ENCODE measurements around the gene HHEX.
A peak's percentile ranks its signal among the peaks of the same experiment; 100 is the strongest.

Gene HHEX

GRCh38 chr10:92693534-92693893 is 3.8 kb downstream of the HHEX start:
- DNase-seq (ENCODE audit: low spot score), result no peak

DNA sequence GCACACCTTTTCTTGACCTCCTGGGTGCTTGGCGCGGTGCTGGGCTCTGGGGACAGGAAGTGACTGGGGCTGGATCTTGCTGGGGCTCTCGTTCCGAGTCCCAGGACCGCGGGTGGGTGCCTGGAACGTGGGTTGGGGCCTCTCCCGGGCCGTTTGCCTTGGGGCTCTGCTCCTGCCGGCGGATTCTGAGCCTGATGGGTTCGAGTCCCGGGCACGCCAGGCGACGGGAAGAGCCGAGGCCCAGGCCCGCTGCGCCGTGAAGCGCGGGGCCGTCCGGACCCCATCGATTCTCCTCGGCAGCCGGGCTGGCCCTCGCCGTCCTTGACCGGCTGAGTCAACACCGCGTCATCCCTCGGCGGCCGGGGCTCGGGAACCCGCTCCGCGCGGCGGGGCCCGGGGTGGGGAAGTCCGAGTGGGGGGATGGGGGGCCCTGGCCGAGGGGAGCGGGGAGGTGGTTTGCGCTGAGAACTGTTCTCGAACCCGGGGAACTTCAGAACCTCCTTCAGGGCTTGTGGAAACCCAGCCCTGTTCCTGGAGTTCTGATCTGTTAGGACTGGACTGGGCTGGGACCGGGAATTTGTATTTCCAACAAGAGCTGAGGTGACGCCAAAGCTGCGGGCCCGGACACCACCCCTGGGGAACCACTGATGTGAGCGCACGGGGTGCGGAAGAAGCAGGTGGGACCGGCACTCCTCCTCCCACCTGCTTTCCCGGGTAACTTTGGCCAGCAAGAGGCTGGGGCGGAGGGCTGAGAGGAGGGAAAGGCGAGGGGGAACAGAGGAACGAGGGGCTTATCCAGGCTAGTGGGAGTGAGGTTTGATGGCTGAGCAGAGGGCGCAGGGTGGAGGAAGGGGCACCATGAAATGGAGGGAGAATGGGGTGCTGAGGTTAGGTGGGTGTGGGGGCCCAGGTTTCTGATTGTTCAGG is 6.2 kb downstream of the HHEX start:
- no peak for DNase-seq (ENCODE audit: low spot score)

DNA sequence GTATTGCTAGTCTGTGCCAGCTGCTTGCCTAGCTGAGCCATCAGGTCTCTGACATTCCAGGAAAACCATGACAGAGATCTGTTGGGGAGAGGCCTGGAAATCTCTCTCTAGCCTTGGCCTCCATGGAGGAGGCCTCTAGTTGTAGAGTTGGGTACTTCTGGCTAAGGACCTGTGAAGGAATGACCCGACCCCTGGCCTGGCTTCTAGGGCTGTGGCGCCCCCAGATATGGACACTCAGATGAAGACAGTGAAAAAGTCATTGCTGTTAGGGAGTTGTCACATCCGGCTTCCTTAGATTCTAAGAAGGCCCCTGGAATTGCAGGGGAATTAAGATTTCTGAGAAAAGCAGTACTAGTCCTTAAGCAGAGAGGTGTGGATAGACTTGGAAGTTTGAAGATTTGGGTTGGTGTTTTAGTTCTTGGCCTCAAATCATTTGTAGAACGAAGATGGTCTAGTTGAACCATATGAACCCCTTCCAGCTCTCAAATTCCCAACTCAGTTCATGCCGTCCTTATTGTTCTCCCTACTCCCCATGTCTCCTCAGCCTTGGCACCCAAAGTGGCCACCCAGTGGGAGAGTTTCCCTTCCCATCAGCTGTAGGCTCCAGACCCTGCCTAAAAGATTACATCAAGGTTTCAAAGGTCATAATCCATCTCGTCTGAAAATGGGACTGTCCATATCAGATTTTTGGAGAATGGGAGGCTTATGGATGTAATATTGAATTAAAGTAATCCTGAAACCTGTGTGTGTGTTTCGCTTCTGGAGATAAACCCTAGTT is 7.0 kb downstream of the HHEX start:
- no peak for DNase-seq (ENCODE audit: low spot score)

DNA sequence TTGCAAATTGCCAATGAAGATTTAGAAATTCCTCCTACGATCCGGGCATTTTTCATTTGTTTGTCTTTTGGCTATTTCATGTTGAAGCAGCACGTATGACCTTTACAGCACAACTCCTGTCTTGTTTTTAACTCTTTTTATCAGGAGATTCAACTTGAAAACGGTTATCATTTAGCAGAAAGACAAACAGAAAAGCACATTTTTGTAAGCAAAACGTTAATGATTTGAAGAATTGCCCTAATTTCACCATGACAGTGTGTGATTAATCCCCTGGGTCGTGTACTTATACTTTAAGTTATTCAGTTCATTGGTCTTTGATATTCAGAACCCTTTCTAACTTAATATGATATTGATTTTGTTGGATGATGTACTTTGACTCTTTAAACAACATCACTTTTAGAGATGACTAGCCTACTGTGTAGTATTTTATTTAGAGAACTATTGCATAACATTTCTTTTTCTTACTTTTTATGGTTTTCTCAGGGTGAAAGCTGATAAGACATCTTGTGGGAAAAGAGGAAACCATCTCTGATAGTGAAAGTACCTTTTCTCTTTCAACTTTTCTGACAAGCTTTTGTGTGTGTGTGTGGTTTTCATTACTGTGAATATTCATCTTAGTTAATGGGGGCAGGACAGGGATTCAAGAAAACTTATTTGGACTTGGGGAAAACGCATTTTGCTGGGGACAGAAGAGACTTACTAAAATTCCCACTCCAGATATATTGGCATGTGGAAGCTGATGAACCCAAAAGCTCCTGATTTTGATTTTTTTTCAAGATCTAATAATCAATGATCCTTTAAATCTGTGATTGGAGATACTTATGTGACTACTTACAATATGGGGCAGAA is 8.1 kb downstream of the HHEX start:
- DNase-seq (ENCODE audit: low spot score), result no peak

DNA sequence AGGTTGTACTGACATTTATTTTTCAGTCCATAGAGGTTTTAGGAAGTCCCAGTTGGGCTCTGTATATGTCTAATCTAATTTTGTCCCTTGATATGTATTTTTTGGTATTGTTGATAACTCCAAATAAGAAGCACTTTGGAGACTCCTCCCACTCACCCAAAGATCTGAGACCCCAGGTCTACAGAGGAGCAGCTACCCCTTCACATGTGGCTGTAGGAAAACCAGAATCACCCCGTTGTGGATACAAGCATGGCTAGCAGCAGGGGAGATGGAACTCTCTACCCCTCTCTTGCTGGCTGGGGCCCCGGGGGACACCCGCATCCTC is 9.4 kb downstream of the HHEX start:
- no peak for DNase-seq (ENCODE audit: low spot score)

DNA sequence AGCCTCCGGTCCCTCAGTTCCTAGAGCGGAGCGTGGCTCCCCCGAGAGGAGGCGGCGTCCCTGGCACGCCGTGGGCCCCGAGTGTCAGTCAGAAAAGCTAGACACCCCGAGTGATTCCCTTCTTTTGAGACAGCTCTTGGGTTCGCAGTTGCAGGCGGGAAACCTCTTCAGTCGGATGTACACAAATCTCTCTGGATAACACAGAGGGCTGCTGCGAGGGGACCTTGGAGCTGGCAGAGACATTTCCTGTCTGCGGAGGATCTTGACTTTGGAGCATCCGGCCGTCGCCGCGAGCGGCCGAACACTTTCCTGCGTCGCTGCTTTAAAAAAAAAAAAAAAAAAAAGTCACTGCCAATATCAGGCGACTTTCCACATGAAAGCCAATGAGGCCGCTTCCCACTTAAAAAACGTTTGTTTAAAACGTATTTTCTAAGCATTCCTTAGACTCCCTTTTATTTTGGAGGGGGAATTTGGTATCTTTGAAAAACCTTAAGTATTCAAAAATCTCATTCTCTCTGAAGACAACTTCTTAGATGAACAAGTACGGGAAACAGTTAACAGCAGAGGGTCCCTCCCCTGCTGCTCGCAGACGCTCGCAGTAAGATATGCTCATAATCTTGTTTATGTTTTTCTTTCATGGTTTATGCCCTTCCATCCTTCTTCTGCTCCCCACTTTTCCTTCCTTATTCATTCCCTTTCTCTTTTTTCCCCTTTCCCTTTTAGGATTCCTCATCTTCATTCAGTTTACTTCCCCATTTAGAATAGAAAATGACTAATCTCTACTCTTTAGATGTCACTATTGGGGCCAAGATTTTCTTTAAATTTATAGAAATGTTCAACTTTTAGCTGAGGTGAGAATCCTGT is 10.0 kb downstream of the HHEX start:
- DNase-seq (ENCODE audit: low spot score), result peak; percentile 18

DNA sequence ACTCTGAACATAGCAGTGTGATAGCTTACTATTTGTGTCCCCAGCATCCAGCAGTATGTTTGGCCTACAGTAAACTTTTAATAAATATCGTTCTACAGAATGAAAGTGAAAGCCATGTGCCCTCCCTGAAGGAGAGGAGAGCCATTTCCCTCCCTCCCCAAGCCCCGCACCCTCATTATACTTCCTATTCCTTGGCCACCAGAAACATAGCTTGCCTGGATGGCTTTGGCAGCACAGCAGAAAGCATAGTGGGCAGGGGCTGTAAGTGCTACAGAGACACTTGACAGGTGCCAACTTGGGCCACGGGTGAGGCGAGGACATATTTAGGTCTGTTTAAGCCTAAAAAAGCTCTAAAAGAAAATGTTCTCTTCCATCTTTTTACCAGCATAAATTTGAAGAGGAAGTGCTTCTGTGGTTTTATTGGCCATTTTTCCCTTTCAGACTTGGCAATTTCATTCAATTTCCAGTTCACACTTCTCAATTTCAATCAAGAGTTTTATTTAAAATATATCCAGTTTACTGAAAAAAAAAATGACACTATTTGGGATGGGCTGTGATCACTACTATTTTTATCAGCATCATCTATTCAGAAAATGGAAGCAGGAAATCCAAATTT is 12.7 kb downstream of the HHEX start:
- no peak for DNase-seq (ENCODE audit: low spot score)

GRCh38 chr10:92712016-92712889 is 22.5 kb downstream of the HHEX start:
- DNase-seq (ENCODE audit: low spot score), result no peak

GRCh38 chr10:92714152-92714845 is 24.5 kb downstream of the HHEX start:
- no peak for DNase-seq (ENCODE audit: low spot score)

- no peak for DNase-seq (ENCODE audit: low spot score)
These were observed 25.1 kb downstream of the HHEX start for GRCh38 chr10:92714872-92715271.

DNA sequence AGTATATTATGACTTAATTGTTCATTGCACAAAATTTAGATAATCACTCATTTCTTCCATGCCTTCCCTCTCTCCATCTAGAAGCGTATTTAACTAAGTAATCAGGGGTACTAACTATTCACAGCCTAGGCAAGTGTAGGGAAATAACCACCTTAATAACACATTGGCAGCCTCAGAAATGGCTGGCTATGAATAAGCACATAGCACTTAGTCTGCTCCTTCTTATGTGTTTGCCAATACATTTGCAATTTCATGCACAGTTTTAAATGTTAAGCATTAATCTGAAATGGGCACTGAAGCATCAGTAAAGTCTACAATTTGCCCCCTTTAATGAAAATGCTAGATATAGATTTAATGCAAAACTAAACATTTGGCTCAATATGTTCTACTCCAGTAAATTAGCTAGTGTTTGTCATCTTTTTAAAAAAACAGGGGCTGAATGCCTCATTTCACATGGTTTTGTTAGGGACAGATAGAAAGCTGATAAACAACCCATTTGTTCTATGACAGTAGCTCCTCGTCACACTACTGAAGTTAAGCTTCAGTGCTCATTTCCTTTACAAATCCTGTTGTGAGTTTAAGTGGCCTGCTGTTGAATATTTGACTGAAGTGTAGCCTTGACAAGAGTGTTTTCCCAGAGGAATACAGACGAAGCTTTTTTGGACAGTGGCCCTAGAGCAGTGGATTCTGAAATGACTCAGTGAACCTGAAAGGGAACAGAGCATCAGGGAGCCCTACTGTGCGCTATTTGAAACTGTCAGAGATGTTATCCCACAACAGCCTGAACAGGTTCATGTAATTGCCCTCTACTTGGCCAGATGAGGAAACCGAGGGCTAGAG is 30.5 kb downstream of the HHEX start:
- no peak for DNase-seq (ENCODE audit: low spot score)

DNA sequence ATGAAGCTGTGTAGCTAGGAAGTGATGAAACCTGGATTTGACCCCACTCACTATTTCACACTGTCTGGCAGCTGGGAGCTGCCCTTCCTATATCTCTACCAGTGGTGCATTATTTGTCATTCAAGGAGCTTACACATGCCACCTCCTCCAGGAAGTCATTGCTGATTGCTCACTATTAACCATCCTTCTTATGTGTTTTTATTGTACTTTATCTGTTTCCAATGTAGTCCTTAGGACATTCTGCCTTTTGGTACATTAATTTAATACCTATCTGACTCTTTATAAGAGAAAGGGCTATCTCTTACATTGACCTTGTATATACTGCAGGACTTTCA is 31.0 kb downstream of the HHEX start:
- DNase-seq (ENCODE audit: low spot score), result no peak

DNA sequence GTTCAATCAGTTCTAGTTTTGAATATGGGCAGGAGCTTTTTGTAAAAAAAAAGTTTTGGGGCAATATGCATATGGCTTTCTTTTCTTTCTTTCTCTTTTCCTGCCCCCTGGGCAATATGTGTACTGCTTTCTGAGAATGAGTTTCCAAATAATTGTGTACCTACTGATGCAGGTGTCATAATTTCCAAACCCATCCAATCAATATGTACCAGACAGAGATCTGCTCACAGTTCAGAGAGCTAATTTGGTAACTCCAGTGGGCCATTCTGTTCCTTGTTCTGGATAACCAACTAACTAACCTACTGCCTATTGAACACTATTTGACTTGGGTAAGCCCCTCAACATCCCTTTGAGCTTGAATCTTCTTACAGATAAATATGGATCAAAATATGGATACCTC is 32.6 kb downstream of the HHEX start:
- no peak for DNase-seq (ENCODE audit: low spot score)

DNA sequence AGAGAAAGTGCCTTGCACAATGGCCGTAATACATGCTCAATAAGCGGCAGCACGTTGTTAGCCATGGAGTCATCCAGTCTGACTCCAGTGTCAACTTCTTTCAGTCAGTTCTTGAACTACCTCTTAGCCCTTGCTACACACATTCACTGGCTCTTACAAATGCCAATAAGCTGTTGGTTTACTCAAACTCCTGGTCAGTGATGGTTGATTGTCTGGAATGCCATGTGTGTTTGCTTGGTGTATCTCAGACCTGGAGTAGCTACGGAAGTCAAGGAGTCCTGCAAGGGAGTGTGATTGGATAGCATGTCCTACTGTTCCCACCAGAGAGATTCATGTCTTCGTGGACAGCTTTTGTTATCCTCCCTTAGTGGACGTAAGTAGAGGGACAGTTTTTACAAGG is 37.4 kb downstream of the HHEX start:
- no peak for DNase-seq (ENCODE audit: low spot score)

DNA sequence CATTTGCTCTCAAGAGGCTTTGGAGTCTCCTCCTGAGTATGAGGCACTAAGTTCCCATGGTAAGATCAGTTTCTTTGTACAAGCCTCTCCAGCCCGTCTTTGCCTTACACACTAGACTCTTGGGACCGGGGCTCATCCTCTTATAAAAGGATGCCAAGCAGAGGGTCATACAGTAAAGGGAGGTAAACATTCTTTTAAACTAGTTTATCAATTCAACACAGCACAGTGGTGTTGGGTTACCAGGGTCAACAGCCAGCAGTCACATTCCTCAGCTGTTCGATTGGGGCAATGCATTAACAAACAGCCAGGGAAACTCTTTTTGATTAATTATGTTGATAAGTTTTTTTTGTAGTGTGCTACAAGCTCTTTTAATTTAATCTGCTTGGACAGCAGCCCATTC is 37.8 kb downstream of the HHEX start:
- no peak for DNase-seq (ENCODE audit: low spot score)

GRCh38 chr10:92729886-92730285 is 40.1 kb downstream of the HHEX start:
- no peak for DNase-seq (ENCODE audit: low spot score)

DNA sequence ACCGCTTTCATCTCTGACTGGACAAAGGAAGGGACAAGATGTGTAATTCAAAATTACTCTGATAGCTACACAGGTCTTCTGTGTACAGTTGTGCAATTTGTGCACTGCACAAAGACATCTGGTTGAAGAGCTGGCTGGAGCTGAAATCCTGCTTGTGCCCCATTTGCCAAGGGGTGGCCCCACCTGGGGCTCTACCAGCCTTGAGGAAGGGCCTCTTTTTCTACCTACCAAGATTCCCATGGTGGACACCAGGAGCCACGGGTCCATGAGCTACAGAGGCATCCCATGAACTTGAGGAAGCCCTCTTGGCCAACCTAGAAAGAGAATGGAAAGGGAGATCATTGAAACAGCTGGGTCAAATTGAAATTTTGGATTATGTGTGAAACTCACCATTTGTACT is 43.2 kb downstream of the HHEX start:
- DNase-seq (ENCODE audit: low spot score), result no peak

- no peak for DNase-seq (ENCODE audit: low spot score)
These were observed 44.5 kb downstream of the HHEX start for GRCh38 chr10:92734301-92734700.

DNA sequence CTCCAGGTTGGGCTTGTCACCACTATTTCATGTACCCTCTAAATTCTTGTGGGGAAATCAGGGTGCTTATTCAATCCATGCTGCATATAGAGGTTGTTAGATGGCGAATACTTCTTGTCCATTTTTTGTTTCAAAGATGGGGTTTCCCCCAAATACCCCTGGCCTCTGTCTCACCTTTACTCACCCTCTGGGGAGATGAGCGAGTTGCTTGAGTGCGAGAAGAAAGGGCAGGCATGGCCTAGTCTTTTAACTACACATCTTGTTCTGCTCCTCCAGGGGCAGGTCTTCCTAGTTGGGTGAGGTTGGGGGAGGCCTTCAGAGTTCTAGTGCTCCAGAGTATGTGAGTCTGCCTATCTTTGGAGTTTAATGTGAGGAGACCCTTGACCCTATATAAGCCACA is 46.2 kb downstream of the HHEX start:
- DNase-seq (ENCODE audit: low spot score), result no peak
